ENCODE measurements around the gene LILRA2. TPM values are rescaled to one million over a fixed set of nuclear protein-coding genes. Genes with fewer than 3 reads are reported as not detected.
A peak's percentile ranks its signal among the peaks of the same experiment; 100 is the strongest.
"Not testable (repeated sequence)": the region's sequence is repeated elsewhere in the genome, so short reads cannot be mapped to it uniquely, and the experiment has no call there.

The LILRA2 gene
- total and polyA plus RNA-seq, 10 of the 15 experiments (the other 5 are each of a cell fraction or from before 2014, with no cell fraction given), result 0.16 to 1.8 (median 0.43) TPM

- H3K4me3 ChIP-seq, result no peak overlapping the region
- 91% methylated on average over 8 of the region's 8 CpGs for WGBS (ENCODE audit: insufficient coverage, insufficient replicate concordance, low lambda C conversion rate, missing lambda C conversion rate)
- FAIRE-seq (no peak), DNase-seq (ENCODE audit: low read depth, low spot score) (no peak), ATAC-seq (no peak)
- no peaks in the 10 kb centered on the region; the same call in 2 of the 3 replicates for H3K9me3 ChIP-seq (replicated peaks; ENCODE audit: control insufficient read depth, insufficient read depth, low read length)
- peaks cover 10 to 31% of the 10 kb centered on the region in 2 experiments; a peak in 3 of 4 replicates for H3K36me3 ChIP-seq (ENCODE audit: control insufficient read depth in 2 of 2, insufficient read depth in 2 of 2, low read length in 1 of 2)
- H3K4me2 ChIP-seq (ENCODE audit: control insufficient read depth, insufficient read depth), result no peak overlapping the region
- H3K27ac ChIP-seq (ENCODE audit: control insufficient read depth, insufficient read depth), result no peak overlapping the region
- POLR2A ChIA-PET, result interaction anchor here (0.5 to 1.8 kb wide), 3 partner anchors 9 to 34 kb away, joined by 3 to 4 read pairs (median 3); no protein-coding TSS in a partner anchor
- no peak overlapping the region for H2AFZ ChIP-seq (ENCODE audit: control insufficient read depth, low read depth, low read length)
- no peaks in the 10 kb centered on the region for H4K20me1 ChIP-seq (ENCODE audit: control insufficient read depth, insufficient read depth)
- peaks cover 77% of the 10 kb centered on the region for H3K79me2 ChIP-seq (ENCODE audit: control insufficient read depth, insufficient read depth, low read length)
- no peak overlapping the region for H3K9ac ChIP-seq (ENCODE audit: control insufficient read depth, insufficient read depth, low read length)
- TF ChIP-seq POLR2A (IDR thresholded peaks at IDR 0.05; ENCODE audit: low read depth, low read length) (peak; percentile 32; the same call in 1 of the 2 replicates), SMC3 (IDR thresholded peaks at IDR 0.05; ENCODE audit: borderline replicate concordance, low read length) (no peak), BHLHE40 (IDR thresholded peaks at IDR 0.05; ENCODE audit: borderline replicate concordance in 1 of 2, low read depth in 2 of 2, low read length in 1 of 2) (peak in 1 of 2 experiments; percentile 81; a peak in 1 of 4 replicates)
- TF ChIP-seq, protein P1, sequence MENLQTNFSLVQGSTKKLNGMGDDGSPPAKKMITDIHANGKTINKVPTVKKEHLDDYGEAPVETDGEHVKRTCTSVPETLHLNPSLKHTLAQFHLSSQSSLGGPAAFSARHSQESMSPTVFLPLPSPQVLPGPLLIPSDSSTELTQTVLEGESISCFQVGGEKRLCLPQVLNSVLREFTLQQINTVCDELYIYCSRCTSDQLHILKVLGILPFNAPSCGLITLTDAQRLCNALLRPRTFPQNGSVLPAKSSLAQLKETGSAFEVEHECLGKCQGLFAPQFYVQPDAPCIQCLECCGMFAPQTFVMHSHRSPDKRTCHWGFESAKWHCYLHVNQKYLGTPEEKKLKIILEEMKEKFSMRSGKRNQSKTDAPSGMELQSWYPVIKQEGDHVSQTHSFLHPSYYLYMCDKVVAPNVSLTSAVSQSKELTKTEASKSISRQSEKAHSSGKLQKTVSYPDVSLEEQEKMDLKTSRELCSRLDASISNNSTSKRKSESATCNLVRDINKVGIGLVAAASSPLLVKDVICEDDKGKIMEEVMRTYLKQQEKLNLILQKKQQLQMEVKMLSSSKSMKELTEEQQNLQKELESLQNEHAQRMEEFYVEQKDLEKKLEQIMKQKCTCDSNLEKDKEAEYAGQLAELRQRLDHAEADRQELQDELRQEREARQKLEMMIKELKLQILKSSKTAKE (IDR thresholded peaks at IDR 0.05; ENCODE audit: low read depth, poor library complexity, severe bottlenecking), result no peak
- H3K4me1 ChIP-seq (ENCODE audit: control insufficient read depth, insufficient read depth, low read length), result peaks cover 26% of the 10 kb centered on the region
- RAD21 ChIA-PET (ENCODE audit: unreplicated experiment), result interaction anchor here (1.0 to 1.6 kb wide), 3 partner anchors 9 to 26 kb away, joined by 3 to 4 read pairs (median 4); no protein-coding TSS in a partner anchor
- BruUV-seq (replicated peaks), result no TSS peak
- SMC1A ChIA-PET (ENCODE audit: uncharacterized antibody, unreplicated experiment), result interaction anchor here (0.8 to 1.7 kb wide), 4 partner anchors 9 to 68 kb away, joined by 3 to 8 read pairs (median 4); no protein-coding TSS in a partner anchor
- no peaks in the 10 kb centered on the region for H3K27me3 ChIP-seq (replicated peaks in 1 of 2; ENCODE audit: control insufficient read depth in 2 of 2, insufficient read depth in 2 of 2, low read length in 1 of 2)
- CTCF ChIA-PET, result interaction anchor here (1.0 to 1.5 kb wide), 2 partner anchors 48 to 145 kb away, joined by 6 read pairs; no protein-coding TSS in a partner anchor
- intact Hi-C loops (cut with micrococcal nuclease; ENCODE audit: unreplicated experiment), result no loop called here
- in situ Hi-C loops (cut with MboI), result no loop called here
These were observed 53.2 kb downstream of the LILRA2 start for GRCh38 chr19:54626757-54627156.

DNA sequence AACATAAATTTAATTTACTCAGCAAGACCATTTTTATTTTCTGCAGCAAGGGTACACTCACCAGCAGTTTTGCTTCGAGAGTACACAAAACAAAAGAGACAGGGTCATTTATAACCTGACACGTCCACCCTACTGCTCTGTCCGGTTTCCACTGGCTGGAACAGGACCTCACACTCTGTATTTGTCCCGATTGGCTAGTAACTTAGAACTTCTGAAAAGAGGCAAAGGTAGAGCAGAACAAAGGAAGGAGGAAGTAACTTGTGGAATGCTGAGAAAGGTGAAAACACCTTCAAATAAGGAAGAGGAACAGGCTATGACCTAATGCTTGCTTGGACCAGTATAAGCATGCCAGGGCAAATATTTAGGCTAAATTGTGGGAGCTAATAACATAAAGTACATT is 54.3 kb downstream of the LILRA2 start:
- H3K4me1 ChIP-seq (ENCODE audit: control insufficient read depth, insufficient read depth, low read length), result peaks cover 27% of the 10 kb centered on the region

More for the DNA sequence above, 54.3 kb downstream of the LILRA2 start:
- DNase-seq (ENCODE audit: low read depth, low spot score); ATAC-seq; in situ Hi-C loops (cut with MboI); H3K9ac ChIP-seq (ENCODE audit: control insufficient read depth, insufficient read depth, low read length); H3K27me3 ChIP-seq (replicated peaks in 1 of 2; ENCODE audit: control insufficient read depth in 2 of 2, insufficient read depth in 2 of 2, low read length in 1 of 2); intact Hi-C loops (cut with micrococcal nuclease; ENCODE audit: unreplicated experiment); FAIRE-seq; H3K9me3 ChIP-seq (replicated peaks; ENCODE audit: control insufficient read depth, insufficient read depth, low read length); H2AFZ ChIP-seq (ENCODE audit: control insufficient read depth, low read depth, low read length); H3K27ac ChIP-seq (ENCODE audit: control insufficient read depth, insufficient read depth); H4K20me1 ChIP-seq (ENCODE audit: control insufficient read depth, insufficient read depth); H3K4me3 ChIP-seq: not testable (repeated sequence)
- POLR2A ChIA-PET, result interaction anchor here (1.1 to 1.8 kb wide), 2 partner anchors 9 to 10 kb away, joined by 3 to 4 read pairs; no protein-coding TSS in a partner anchor
- RAD21 ChIA-PET (ENCODE audit: unreplicated experiment), result interaction anchor here (1.2 kb wide), 1 partner anchor 9 kb away, joined by 3 read pairs; no protein-coding TSS in a partner anchor
- SMC1A ChIA-PET (ENCODE audit: uncharacterized antibody, unreplicated experiment), result interaction anchor here (0.6 to 2.0 kb wide), 5 partner anchors 10 to 276 kb away, joined by 3 to 10 read pairs (median 4); no protein-coding TSS in a partner anchor
- peaks cover 16 to 31% of the 10 kb centered on the region in 2 experiments; a peak in 3 of 4 replicates for H3K36me3 ChIP-seq (ENCODE audit: control insufficient read depth in 2 of 2, insufficient read depth in 2 of 2, low read length in 1 of 2)
- TSS peak; percentile 5 for BruUV-seq (replicated peaks)
- CTCF ChIA-PET, result interaction anchor here (1.0 to 1.1 kb wide), 2 partner anchors 46 to 69 kb away, joined by 4 to 5 read pairs; no protein-coding TSS in a partner anchor
- H3K4me2 ChIP-seq (ENCODE audit: control insufficient read depth, insufficient read depth), result peak overlapping the region; percentile 7; the same call in 1 of the 2 replicates
- WGBS (ENCODE audit: insufficient coverage, insufficient replicate concordance, low lambda C conversion rate, missing lambda C conversion rate), result 72% methylated on average over 4 of the region's 4 CpGs
- H3K79me2 ChIP-seq (ENCODE audit: control insufficient read depth, insufficient read depth, low read length), result peaks cover 66% of the 10 kb centered on the region

All from GM12878 (cell line).